Medulla oblongata (tissue), 1 donor: ENCODE measurements around the gene TMEM219.

Experiments
- DNase-seq: peaks from one replicate; pipeline ENCODE4 v3.0.0-alpha.2; 2015; ENCODE audit errors: extremely low spot score

TMEM219 gene

DNA sequence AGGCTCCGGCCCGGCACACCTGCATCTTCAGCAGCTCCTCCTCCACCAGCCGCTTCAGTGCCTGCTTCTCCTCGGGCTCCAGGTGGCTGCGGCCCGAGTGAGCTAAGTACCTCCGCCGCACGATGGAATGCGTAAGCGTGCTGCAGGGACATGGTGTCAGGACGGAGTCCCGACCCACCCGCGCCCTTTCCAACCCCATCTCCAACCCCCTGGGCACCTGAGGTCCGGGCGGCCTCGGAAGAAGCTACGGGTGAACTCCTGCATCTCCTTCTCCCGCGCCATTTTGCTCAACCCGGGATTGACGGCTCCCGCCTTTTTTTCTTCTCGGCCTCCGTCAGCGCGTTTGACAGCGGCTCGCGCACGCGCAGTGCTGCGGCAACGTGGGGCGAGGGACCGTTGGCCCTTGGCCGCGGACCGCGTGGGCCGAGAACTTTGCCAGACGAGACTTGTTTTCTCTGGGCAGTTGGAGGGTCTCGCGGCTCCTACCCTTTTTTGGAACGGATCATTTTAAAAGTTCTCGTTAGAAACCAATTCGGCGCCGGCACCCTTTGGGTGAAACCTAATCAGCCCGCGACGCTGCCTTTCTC is 33.5 kb downstream of the TMEM219 start, which contains the start of gene HIRIP3:
Gene HIRIP3, minus strand, starts transcription at position 294 of the 587 bp plus-strand sequence. Its CDS starts 12 bp downstream, at position 282.
- peak; percentile 87 for DNase-seq

DNA sequence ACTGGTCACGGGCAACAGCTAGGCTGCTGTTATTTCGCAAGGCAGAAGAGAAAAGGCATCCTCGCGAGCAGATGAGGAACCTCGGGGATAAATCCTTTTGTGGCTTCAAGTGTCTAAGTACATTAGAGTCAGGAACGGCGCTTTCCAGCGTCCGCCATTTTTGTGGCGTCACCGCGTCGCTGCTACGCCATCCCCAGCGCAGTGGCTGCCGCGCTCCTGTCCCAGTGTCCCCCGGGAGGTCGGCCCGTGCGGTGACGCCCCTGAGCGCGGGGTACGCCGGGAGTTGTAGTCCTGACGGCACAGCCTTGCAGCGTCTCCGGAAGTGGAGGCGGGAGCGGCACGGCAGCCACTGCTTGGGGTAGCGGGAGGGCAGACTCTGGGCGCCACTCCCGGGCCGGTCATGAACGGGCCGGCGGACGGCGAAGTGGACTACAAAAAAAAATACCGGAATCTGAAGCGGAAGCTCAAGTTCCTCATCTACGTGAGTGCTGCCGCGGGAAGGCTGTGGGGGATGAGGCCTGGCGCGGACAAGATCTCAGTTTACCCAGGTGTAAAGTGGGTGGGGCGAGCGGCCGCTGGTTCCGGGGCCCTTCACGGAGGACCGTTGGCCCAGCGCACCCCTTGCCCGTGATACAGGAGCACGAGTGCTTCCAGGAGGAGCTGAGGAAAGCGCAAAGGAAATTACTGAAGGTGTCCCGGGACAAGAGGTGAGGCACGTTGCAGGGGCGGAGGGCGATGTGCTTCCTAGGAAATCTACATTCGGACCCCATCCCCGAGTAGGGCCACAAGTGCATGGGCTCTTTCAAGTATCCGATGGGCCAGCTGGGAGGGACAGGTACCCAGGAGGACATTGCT is 34.3 kb downstream of the TMEM219 start, which contains the start of gene INO80E:
Gene INO80E, plus strand, starts transcription at position 331 of the 855 bp plus-strand sequence. Its CDS starts 70 bp downstream, at position 401.
- peak; percentile 98 for DNase-seq

DNA sequence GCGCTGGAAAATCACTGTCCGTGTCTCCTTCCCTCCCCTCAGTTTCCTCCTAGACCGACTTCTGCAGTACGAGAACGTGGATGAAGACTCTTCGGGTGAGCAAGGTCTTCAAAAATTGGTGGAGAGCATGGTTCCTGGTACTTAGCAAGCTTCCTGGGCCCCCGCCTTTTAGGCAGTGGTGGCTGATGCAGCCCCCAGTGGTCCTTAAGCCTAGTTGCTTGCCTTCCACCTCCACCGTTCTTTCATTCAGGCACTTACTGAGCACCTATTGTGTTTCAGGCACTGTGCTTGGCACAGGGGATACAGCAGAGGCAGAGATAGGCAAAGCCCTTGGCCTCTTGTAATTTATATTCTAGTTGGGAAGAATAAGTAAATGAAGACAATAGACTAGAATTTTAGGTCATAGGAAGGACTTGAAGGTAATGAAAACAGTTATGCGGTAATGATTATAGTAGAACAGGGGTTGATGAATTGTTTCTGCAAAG is 34.9 kb downstream of the TMEM219 start:
- no peak for DNase-seq

DNA sequence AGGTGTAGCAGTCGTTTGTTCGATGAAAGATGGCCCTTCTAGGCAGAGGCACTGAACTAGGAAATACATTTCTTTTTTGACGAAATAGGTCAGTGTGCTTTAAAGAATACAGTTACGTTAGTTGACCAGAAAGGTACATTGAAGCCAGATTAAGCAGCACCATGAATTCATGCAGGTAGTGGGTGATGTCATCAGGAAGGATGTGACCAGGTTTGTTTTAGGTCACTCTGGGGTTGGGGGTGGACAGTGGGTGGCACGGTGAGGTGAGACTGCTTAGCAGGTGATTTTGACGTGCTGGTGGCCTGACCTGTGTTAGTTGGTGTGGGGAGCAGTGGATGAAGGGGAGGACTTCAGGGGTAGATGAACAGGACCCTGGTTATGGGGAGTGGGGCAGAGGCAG is 37.7 kb downstream of the TMEM219 start:
- no peak for DNase-seq

DNA sequence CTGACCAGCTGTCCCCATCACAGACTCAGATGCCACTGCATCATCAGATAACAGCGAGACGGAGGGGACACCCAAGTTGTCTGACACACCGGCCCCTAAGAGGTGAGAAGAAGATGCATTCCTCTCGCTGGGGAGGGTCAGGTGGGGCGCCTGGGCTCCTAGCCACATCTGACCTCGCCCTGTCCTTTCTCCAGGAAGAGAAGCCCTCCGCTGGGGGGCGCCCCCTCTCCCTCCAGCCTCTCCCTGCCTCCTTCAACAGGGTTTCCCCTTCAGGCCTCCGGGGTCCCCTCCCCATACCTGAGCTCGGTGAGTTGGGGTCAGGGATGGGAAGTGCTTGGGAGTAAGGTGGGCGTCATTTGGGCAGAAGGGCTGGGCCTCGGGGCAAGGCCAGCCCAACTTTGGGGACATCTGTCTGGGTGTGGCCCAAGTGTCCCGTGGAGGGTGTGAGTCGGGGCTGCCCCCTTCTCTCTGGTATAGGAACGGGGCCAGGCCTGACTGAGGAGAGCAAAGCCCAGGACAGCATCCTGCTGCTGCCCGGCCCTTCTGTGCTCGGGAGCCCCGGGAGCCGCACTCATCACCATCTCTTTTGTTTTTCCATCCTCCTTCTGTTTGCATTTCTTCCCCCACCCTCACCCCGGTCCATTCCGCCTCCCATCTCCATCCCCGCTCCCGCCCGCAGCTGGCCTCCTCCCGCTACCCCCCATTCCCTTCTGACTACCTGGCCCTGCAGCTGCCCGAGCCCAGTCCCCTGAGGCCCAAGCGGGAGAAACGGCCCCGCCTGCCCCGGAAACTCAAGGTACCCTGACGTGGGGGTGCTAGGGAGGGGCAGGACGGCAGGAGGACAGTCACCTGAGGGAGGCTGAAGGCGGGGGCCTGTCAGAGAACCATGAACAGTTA is 39.1 kb downstream of the TMEM219 start:
- DNase-seq: no peak

DNA sequence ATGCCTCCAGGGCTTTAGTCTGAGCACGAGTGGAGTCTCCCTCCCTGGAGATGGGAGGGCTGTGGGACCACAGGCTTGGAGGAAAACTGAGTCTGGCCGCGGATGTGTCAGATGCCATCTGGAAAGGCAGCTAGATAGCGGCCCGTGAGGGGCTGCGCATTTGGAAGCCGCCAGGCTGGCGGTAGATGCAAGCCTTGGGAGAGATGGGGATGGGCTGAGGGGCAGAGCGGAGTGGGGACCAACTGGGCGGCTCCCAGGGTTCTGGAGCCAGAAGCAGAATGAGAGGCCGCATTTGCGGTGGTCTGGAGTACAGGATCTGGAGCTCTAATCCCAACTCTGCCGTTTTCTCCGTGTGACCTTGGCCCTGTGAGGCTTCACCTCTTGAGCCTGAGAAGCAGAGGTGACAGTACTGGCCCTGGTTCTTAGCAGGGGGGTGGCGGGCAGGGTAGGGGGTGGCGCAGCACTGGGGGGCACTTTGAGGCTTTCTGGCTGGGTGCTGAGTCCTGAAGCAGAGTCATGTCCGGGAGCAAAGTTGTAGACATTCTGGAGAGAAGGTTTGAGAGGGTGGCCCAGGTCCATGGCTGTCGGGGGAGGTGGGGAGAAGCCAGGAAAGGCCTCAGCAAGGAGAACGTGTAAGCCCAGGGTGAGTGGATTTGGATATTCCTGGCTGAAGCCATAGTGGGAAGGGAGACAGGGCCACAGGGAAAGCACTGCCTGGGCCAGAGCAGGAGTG is 40.9 kb downstream of the TMEM219 start:
- DNase-seq: no peak

DNA sequence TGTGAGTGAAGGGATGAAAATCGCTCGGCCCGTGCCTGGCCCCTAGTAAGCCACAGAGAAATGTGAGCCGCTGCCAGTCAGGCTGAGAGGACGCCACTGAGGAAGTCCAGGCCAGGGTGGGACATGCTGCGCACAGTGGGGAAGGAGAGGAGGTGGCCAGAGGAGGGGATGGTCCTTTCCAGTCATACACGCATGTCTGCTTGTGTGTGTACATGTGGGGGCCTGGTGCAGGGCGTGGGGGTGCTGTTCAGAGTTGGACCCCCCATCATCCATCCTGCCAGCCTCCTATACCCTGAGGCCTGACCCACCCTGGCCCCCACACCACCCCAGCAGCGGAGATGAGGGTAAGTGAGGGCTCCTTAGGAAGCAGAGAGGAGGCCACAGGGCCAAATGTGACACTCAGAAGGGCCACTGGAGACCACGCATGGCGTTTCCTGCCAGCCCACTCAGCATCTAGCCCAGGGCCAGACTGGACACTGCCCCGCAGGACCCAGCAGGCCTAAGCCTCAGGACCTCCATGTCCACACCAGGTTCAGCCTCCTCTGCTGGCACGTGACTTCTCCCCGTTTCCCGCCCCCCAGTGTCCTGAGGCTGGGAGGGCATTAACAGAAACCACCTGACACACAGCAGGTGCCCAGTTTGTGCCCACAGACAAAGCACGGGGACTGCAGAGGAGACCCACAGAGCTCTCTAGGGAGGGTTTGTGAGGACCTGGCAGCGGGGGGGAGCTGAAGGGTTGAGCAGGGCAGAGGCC is 42.0 kb downstream of the TMEM219 start:
- DNase-seq: no peak

DNA sequence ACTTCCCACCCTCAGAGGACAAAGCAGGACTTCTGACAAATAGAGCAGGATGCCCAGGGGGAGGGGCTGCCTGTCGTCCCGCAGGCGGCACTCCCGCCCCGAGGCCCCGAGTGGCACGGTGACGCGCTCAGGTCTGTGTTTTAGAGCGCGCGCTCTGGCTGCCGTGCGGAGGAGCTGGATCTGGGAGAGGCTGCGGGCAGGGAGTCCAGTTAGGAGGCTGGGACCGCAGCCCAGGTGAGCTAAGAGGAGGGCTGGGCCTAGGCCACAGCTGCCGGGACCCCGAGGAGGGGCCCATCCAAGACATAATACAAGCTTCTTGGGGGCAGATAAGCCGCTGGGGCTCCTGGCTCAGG is 42.5 kb downstream of the TMEM219 start:
- DNase-seq: no peak

DNA sequence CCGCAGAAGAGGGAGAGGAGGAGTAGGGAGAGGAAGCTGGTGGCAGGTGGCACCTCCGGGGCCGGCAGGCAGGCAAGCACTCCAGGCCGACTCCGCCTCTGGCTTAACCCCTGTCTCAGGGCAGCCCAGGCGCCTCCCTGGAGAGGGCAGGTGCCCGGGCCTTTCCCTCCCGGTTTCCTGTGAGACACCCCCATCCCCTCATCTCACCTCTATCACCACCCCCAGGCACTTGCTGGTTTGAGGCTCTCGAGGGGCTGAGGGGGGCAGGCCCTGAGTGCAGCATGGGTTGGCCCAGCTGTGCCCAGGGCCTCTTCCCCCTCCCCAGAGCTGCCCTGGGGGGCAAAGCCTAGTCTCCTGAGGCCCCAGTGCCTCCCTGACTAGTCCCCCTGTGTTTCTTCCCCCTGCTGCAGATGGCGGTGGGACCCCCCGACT is 42.9 kb downstream of the TMEM219 start:
- DNase-seq: no peak

DNA sequence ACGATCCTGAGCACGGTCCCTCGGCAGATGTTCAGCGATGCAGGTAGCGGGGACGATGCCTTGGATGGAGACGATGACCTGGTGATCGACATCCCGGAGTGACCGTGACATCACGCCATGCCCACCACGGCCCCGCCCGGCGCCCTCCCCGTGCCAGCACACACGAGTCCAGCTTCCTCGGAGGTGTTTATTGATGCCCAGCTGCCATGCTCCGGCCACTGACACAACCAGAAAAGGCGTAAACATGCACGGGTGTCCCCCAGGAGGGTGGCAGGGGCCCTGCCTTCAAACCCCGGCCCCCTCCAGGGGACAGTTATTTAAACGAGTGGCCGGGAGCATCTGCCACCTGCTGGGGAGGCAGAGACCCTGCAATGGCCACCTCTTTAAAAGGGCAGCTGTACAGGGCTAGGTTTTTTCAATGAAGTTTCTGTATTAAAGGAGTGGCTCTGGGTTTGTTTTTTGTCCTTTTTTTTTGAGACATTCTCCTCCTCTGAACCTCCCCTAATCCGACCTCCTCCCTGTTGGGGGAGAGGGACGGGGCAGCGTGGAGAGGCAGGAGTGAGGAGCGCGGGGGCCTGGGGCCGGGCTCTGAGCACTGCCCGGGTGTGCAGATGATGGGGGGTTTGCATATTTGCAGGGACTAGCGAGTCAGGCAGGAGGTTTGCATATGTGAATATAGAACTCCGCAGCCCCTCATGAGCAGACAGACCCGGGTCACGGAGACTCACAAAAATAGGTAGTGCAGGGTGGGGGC is 43.6 kb downstream of the TMEM219 start:
- peak; percentile 16 for DNase-seq

DNA sequence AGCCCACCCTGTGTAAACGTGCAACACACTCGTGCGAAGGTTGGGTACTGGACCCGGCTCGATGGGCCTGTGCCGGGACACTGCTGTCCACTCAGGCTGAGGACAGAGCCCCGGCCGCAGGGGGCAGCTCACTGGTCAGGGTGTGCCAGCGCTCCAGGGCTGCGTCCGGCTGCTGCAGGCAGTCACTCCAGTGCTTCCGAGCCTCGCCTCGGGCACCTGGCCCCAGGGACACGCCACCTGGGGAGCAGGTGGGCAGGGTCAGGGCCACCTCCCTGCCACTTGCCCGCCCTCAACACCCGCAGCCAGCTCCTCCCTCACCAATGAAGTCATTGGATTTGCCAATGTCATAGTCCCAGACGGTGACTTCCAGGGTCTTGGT is 44.2 kb downstream of the TMEM219 start:
- no peak for DNase-seq

DNA sequence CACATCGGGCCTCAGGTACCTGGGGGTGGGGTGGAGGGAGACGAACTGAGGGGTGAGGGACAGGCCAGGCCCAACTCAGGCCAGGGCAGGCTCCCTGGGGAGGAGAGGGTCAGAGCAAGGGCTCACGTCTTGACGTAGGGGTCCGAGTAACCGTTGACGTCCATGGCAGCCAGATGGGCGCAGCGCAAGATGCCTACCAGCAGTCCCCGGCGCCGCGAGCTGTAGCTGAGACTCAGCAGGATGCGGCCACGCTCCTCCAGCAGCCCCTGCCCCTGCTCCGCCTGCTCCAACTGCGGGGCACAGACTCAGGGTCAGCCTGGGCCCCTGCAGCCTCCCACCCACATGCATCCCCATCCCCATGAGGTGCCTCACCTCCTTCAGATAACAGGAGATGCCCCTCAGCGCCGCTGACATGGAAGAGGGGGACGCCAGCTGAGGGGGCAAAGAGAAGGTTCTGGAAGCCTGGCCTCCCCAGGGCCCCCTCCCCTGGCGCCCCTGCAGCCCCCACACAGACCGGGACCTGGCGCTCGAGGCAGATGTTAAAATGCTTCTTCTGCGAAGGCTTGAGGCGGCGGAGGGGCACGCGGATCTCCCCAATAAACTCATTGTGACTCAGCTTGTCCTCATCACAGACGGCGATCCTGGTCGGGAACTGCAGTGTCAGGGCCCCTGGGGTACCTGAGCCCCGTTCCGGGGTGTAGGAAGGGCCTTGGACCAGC is 44.9 kb downstream of the TMEM219 start:
- no peak for DNase-seq

DNA sequence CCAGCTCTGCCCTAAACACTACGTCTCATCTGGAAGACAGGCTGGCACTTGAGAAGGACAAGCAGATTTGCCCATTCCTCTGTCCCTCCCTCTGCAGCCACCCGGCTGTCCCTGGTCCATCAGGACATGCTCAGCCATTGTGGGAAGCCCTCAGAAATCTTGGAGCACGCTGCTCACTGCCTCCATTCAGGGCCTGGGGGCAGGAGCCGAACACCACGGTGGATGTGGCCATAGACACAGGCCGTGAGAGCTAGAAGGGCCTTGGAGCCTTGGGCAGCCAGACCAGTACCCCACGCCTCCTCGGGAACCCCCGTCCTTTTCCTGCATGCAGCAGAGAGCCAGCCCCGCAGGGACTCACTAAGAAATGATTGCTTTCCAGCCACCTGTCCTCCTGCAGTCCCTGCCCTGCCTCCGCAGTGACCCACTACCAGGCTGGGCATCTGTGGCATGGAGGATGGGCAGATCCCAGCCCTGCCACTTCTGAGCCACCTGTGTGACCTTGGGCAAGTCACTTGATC is 45.6 kb downstream of the TMEM219 start:
- no peak for DNase-seq

DNA sequence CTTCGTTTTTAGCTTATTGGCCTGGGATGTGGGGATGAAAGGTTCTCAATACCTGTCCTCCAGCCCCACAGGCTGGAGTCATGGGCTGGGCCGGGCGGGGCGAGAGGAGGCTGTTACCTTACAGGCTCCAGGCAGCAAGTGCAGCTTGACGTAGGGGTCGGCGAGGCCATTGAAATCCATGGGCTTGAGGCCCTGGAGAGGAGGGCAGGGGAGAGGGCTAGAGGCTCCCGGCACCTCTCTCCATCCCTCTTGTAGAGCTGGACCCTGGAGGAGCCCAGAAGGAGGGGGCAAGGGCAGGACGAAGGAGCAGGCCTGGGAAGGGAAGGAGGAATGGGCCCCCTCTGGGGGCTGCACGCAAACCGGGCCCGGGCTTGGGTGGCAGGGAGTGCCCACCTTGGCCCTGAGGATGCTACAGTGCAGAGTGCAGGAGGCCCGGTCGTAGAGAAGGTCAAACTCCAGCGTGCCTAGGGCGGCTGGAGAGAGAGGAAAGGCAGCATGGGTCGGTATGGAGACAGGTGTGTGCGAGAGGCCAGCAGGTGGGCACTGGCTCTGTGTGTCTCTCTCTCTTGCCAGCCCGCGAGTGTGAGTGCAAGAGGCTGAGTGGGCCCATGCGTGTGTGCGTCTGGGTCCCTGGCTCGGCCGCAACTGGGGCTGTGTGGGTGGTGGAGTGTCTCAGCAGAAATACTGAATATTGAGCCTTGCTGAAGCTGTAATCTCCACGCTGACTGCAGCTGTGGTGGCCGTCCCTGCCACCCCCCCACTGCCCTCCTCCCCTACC is 47.4 kb downstream of the TMEM219 start:
- no peak for DNase-seq

DNA sequence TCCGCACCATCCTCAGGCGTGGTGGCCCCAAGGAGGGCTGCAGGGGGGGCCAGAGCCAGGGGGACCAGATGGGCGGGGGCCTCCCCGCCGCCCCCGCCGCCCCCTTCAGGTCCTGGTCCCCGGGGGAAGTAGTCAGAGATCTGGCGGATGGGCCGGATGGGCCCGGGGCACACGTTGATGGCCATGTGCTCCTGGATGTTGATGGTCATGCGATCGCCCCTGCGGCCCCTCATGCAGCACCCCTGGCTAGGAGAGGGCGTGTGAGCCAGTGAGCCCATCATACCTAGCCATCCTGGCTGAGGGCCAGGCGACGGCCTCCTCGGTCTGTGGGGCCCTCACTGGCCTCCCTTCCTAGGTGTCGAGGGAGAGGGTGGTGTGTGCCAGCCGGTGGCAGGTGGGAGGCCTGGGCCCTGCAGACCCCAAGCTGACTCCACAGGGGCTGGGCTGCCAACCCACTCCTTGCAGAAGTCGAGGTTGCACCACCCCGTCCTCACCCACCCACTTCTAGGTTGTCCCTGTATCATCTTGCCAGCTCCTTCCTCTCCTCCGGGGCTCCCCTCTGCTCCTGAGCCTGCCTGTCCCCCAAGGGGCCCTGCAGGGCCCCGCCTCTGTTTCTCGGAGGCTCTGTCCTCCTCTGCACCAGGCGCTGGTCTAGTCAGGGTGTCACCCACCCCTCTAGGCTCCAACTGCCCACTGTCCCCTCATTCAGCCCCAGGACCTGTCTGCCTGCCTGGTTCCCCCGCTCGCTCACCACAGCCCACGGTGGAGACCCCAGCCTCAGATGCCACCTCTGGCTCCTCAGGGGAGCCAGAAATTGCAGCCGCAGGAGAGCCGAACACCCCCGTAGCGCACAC is 48.3 kb downstream of the TMEM219 start:
- no peak for DNase-seq

DNA sequence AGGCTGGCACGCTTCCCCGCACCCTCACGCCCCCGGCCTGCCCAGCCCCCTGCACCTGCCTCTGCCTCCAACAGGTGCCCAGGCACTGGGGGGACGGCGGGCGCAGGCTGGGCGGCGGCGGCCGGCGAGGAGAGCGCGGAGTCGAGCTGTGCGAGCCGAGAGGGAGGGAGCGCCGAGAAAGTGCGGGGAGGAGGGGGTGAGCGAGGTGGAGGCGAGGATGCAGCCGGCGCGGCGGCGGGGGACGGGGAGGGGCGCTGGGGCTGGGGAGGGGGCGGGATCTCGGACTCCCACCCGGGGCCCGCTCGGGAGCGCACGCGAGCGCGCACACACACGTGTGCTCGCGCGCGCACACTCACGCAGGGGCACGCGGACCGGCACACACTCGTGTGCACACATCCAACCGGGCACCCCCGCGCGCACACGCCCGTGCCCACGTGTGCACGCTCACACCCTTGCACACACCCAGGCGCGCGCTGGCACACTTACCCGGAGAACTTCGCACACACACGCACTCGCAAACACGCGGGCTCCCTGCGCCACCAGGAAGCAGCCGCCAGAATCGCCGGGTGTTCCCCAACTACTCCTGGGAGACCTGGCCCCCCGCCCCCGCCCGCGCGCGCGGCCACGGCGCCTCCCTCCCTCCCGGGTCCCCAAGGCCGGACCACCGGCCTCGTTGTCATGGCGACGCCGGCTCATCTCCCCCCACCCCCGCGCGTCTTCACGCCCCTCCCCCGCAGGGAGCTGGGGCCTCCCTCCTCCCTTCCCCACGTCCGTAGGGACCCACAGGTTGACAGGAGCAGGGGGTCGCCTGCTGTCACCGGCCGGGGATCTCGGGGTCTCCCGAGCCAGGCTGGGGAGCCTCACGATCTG is 49.2 kb downstream of the TMEM219 start, which contains the start of gene DOC2A:
Gene DOC2A, minus strand, starts transcription at position 184 of the 870 bp plus-strand sequence. CDS start 805 bp downstream, outside the sequence.
- DNase-seq: no peak
